Ascending aorta (tissue), 2 donors: ENCODE data around the gene MRPS34. TPM values are rescaled to one million over a fixed set of nuclear protein-coding genes. Genes with fewer than 3 reads are reported as not detected.
A peak's percentile ranks its signal among the peaks of the same experiment; 100 is the strongest.

ENCODE experiments used
- DNase-seq, 2 donors: peaks; one replicate each; pipeline ENCODE4 v3.0.0-alpha.2; 2019; ENCODE audit warnings: low spot score in 2 of 2
- H3K27ac ChIP-seq, 2 donors: fragments of 200-600 bp; sonication (generic); one replicate each; pipeline ENCODE4 v1.5.1; 2016 to 2017; ENCODE audit warnings: mild to moderate bottlenecking in 1 of 2
- H3K27me3 ChIP-seq: fragments of 200-600 bp; sonication (generic); one replicate; pipeline ENCODE4 v1.5.1; 2017
- H3K36me3 ChIP-seq, 2 donors: fragments of 200-600 bp; sonication (generic); one replicate each; pipeline ENCODE4 v1.5.1; 2016
- H3K4me1 ChIP-seq, 2 donors: fragments of 200-600 bp; sonication (generic); one replicate each; pipeline ENCODE4 v1.5.1; 2016 to 2017; ENCODE audit warnings: mild to moderate bottlenecking in 1 of 2
- H3K4me3 ChIP-seq, 2 donors: fragments of 200-600 bp; sonication (generic); one replicate each; pipeline ENCODE4 v1.5.1; 2016 to 2017; ENCODE audit warnings: mild to moderate bottlenecking in 1 of 2
- H3K9me3 ChIP-seq, 2 donors: fragments of 200-600 bp; sonication (generic); one replicate each; pipeline ENCODE4 v1.5.1; 2016
- CTCF ChIP-seq, 3 experiments: fragments of 200-600 bp in 2 of 3; fragments of 450-650 bp in 1 of 3; sonication (generic) in 2 of 3; IDR thresholded peaks; one replicate each; pipeline ENCODE4 v1.5.1; 2016 to 2019; ENCODE audit warnings: antibody characterized with exemption in 3 of 3, mild to moderate bottlenecking in 1 of 3, moderate library complexity in 1 of 3
- intact Hi-C: fragments of 100-400 bp; cut with DNase I; formaldehyde crosslinking; loops from one replicate; pipeline ENCODE4 v1.15.1; 2023
- total RNA-seq: library from RNA; depleted of rRNA; stranded (reverse); fragments of >200 nt; gene quantifications from one replicate; pipeline ENCODE4 v1.1.0, GENCODE V29; 2016

Gene MRPS34
- total RNA-seq, 1 donor from 2014 or later = 170 TPM

GRCh38 chr16:1786242-1787055, 13.5 kb upstream of the MRPS34 start:
- no peaks in the 10 kb centered on the region for H3K9me3 ChIP-seq
- peaks cover 6 to 19% of the 10 kb centered on the region in 2 donors for H3K4me1 ChIP-seq
- no peaks in the 10 kb centered on the region for H3K27me3 ChIP-seq
- intact Hi-C loops = no loop called here
- no peak for TF ChIP-seq CTCF (IDR thresholded peaks at IDR 0.05)
- no peak for DNase-seq
- H3K36me3 ChIP-seq = peaks cover 37 to 45% of the 10 kb centered on the region in 2 donors
- H3K4me3 ChIP-seq = no peak overlapping the region
- H3K27ac ChIP-seq = no peak overlapping the region

GRCh38 chr16:1785846-1786170, 12.9 kb upstream of the MRPS34 start:
- DNase-seq = no peak
- Histone ChIP-seq H3K27ac (no peak overlapping the region), H3K4me3 (no peak overlapping the region), H3K27me3 (no peaks in the 10 kb centered on the region), H3K4me1 (peaks cover 11 to 23% of the 10 kb centered on the region in 2 donors), H3K9me3 (no peaks in the 10 kb centered on the region), H3K36me3 (peaks cover 37 to 45% of the 10 kb centered on the region in 2 donors)
- no peak for TF ChIP-seq CTCF (IDR thresholded peaks at IDR 0.05)
- intact Hi-C loops = no loop called here

GRCh38 chr16:1784977-1785845, 12.3 kb upstream of the MRPS34 start:
- TF ChIP-seq CTCF (IDR thresholded peaks at IDR 0.05) = no peak
- Histone ChIP-seq H3K36me3 (peaks cover 34 to 44% of the 10 kb centered on the region in 2 donors), H3K4me3 (no peak overlapping the region), H3K27ac (no peak overlapping the region), H3K27me3 (no peaks in the 10 kb centered on the region), H3K9me3 (no peaks in the 10 kb centered on the region), H3K4me1 (peaks cover 11 to 24% of the 10 kb centered on the region in 2 donors)
- intact Hi-C loops = loop anchor here (5.0 kb wide), 1 partner anchor 173 kb away; the partner anchor contains the start of genes CRAMP1 and IFT140
- no peak for DNase-seq

- H3K27ac ChIP-seq = peak within 1 kb of the TSS; percentile 77 to 83
- peak within 1 kb of the TSS; percentile 84 to 99 for H3K4me3 ChIP-seq
- H3K9me3 ChIP-seq = no peaks in the 10 kb centered on the region
- peak; percentile 99 to 100 for DNase-seq
- no peak for TF ChIP-seq CTCF (IDR thresholded peaks at IDR 0.05)
- H3K4me1 ChIP-seq = peaks cover 11 to 26% of the 10 kb centered on the region in 2 donors
- intact Hi-C loops = loop anchor here (1.0 to 5.0 kb wide), 6 partner anchors 9 to 373 kb away; partner anchors contain the start of genes CRAMP1, FAHD1, HAGH and IFT140
- H3K36me3 ChIP-seq = peaks cover 35 to 46% of the 10 kb centered on the region in 2 donors
- H3K27me3 ChIP-seq = no peaks in the 10 kb centered on the region
These were observed 9.7 kb upstream of the MRPS34 start, which contains the start of the genes NUBP2 and SPSB3 for GRCh38 chr16:1782408-1783264. Gene NUBP2, plus strand, starts transcription at chr16:1782960. Its CDS starts 61 bp downstream, at chr16:1783021. Gene SPSB3, minus strand, starts transcription at chr16:1782571. Its CDS starts 1,088 bp downstream, at chr16:1781483.
